H1 (cell line): Measurements from ENCODE around the gene TCHP. TPM values are rescaled to one million over a fixed set of nuclear protein-coding genes. Genes with fewer than 3 reads are reported as not detected.

Experiments used
- ZNF274 ChIP-seq: IDR thresholded peaks from 2 replicates; pipeline ENCODE4 v1.7.0; 2012; ENCODE audit warnings: low read length, borderline replicate concordance; ENCODE audit errors: extremely low read depth
- polyA plus RNA-seq, 7 experiments: library from polyadenylated mRNA; depleted of rRNA in 3 of 7; stranded (reverse) in 5 of 7; unstranded in 2 of 7; fragments of >200 nt in 5 of 7; fragments of 200-250 nt in 2 of 7; gene quantifications; 1 replicate in 5 of 7; 2 replicates in 1 of 7; 4 replicates in 1 of 7; pipeline versions ENCODE4 v1.2.1 to v1.2.3, GENCODE V29; 2011 to 2013; ENCODE audit warnings: missing spikeins in 2 of 7, mixed read lengths in 2 of 7
- total RNA-seq: library from RNA; stranded (reverse); fragmentation: NEBNext Ultra II Directional; extraction: Animal tissue kit (Norgen Biotek cat#: 25700); gene quantifications from 2 replicates; pipeline ENCODE4 v1.2.1, GENCODE V29; 2021
- TF ChIP-seq, protein P1 (sequence below), 3 experiments: IDR thresholded peaks; 1 replicate in 2 of 3; 2 replicates in 1 of 3; pipeline versions ENCODE4 v1.5.1 to v1.6.1; 2011; ENCODE audit warnings: low read length in 3 of 3, mild to moderate bottlenecking in 3 of 3, inconsistent platforms in 2 of 3, low read depth in 1 of 3, moderate library complexity in 1 of 3; ENCODE audit not compliant: insufficient read depth in 1 of 3; ENCODE audit errors: control extremely low read depth in 1 of 3
- TF ChIP-seq, protein P2 (sequence below): IDR thresholded peaks from 2 replicates; pipeline ENCODE4 v1.6.1; 2011; ENCODE audit warnings: low read depth, mild to moderate bottlenecking, low read length; ENCODE audit not compliant: insufficient read depth

Gene TCHP
- total and polyA plus RNA-seq, 2 of the 8 experiments (the other 6 are each of a cell fraction or from before 2014, with no cell fraction given), result 2.8 to 4.5 TPM

DNA sequence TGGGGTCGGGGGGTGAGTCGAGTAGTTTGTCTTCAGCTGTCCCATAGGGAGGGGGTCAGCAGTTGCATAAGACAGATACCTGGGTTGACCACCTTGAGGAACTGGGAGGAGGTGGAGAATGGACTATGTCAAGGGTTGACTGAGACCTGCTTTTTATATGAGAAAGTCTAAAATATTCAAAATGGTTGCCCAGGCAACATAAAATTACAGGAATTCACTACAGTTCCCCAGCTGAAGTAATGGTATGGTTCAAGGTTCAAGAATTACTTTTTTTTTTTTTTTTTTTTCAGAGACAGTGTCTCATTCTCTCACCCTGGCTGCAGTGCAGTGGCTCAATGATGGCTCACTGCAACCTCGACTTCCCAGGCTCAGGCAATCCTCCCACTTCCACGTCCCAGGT, 5.1 kb upstream of the TCHP start (continued):
- TF ChIP-seq, protein P1, sequence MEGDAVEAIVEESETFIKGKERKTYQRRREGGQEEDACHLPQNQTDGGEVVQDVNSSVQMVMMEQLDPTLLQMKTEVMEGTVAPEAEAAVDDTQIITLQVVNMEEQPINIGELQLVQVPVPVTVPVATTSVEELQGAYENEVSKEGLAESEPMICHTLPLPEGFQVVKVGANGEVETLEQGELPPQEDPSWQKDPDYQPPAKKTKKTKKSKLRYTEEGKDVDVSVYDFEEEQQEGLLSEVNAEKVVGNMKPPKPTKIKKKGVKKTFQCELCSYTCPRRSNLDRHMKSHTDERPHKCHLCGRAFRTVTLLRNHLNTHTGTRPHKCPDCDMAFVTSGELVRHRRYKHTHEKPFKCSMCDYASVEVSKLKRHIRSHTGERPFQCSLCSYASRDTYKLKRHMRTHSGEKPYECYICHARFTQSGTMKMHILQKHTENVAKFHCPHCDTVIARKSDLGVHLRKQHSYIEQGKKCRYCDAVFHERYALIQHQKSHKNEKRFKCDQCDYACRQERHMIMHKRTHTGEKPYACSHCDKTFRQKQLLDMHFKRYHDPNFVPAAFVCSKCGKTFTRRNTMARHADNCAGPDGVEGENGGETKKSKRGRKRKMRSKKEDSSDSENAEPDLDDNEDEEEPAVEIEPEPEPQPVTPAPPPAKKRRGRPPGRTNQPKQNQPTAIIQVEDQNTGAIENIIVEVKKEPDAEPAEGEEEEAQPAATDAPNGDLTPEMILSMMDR (IDR thresholded peaks at IDR 0.05; ENCODE audit: control extremely low read depth in 1 of 3, insufficient read depth in 1 of 3, low read depth in 1 of 3, low read length in 3 of 3), result no peak
- TF ChIP-seq ZNF274, result no peak
- TF ChIP-seq, protein P2, sequence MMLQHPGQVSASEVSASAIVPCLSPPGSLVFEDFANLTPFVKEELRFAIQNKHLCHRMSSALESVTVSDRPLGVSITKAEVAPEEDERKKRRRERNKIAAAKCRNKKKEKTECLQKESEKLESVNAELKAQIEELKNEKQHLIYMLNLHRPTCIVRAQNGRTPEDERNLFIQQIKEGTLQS, result no peak
